HG03097 (cell line): Measurements from ENCODE around the gene BIRC2.
A peak's percentile ranks its signal among the peaks of the same experiment; 100 is the strongest.

ENCODE experiments used
- ATAC-seq: cut with Tn5 transposase; IDR thresholded peaks from one replicate; pipeline ENCODE4 v1.9.1; 2021; ENCODE audit not compliant: unreplicated experiment, low FRiP score

The BIRC2 gene

DNA sequence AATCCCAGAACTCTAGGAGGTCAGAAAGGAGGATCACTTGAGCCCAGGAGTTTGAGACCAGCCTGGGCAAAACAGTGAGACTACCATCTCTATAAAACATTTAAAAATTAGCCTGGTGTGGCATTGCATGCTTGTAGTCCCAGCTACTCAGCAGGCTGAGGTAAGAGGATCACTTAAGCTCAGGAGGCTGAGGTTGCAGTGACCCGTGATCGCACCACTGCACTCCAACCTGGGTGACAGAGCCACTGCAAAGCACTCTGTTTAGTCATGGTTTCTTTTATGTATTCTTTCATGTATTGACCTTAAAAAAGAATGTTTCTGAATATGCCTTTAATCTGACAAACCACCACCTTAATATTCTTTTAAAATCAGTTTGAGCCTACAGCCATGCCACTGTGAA, 52.2 kb downstream of the BIRC2 start:
- no peak for ATAC-seq

DNA sequence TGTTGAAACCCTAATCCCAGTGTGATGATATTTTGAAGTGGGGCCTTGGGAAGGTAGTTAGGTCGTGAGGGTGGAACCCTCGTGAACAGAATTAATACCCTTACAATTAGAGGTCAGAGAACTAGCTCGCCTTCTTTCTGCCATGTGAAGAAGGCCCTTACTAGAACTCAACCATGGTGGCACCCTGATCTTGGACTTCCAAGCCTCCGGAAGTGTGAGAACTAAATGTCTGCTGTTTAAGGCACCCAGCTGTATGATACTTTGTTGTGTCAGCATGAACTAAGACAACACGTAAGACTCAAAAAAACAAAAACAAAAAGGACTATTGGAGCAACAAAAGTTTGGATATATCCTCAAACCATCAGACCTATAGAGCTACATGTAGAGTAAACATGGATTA, 53.6 kb downstream of the BIRC2 start:
- ATAC-seq = no peak

DNA sequence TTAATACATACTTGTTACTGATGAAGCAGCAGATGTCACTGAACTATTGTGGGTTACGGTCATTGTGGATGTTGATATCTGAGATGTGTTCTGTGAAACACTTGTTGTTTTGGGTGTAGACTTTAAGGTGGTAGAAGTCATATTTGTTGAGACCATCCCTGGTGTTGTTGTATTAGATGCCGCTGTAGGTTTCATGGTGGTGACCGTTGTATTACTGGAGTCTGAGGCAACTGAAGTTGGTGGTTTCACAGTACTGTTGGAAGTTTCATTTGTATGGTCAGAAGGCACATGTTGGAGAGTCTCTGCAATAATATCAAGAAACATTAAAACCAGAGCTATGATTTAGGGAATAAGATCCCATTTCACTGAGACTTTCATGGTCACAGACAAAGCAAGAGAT, 54.9 kb downstream of the BIRC2 start:
- no peak for ATAC-seq

DNA sequence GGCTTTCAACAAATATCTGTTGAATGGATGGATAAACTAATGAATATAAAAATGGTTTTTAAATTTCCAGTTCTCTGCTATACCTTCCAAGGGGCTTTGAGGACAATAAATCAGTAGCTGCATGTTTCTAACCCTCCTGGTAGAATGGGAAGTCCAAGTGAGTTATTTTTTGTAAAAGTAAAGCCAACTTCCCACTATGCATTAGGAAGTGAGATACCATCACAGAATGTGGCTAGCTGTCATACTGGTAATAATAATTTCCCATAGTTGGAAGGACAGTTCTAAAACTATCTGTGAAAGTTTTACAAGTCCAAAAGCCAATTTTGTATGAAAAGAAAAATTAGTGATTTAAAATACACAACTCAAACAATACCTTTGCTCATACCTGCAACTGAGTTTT, 55.5 kb downstream of the BIRC2 start:
- no peak for ATAC-seq

DNA sequence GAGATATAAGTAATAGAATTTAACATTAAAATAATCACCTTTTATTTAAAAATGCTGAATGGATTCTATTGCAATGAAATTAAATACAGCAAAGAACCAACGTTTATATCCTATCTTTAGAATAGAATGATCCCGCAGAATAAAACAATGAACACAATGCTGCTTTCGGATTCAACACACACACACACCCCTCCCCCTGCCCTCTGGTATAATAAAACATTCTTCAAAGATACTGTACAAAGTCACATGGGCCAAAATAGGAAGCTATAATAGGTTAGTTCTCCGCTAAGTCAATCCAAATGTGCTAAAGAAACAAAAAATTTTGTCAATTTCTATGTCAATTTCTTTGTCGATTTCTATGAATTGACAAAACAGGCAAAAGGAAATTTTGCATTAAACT, 58.5 kb downstream of the BIRC2 start:
- ATAC-seq = no peak

DNA sequence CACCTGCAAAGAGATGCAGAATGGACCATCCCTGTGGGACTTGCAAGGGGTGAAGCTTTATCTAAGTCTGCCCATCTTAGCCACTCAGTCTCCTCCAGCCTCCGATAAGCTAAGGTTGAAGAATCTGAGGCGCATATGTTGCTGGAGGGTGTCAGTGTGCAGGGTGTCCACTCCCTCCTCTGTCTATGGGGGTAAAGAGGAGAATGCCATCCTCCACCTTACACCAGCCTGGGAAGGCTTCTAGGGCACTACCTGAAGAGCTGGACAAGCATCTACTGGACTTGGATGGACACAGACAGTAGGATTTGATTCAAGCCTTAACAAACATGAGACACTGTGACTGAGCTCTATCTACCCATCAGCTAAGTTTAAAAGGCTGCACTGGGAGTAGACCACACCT, 59.1 kb downstream of the BIRC2 start:
- ATAC-seq = no peak

DNA sequence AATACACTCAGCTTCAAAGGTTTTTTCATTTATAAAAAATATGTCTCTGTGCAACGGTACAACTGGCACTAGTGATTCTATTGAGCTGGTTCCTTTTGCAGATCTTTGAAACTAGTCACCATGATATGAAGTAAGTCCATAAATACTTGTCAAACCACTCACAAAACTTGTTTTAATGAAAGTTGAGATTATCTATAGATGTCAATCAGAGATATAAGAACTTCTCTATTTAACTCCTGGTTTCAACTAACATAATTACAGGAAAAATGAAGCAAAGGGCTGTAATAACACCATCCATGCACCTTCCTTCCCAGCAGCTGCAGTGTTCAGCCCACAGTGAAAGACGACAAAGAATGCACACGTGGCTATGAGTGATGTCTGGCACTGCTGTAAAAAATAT, 60.9 kb downstream of the BIRC2 start:
- ATAC-seq = no peak

DNA sequence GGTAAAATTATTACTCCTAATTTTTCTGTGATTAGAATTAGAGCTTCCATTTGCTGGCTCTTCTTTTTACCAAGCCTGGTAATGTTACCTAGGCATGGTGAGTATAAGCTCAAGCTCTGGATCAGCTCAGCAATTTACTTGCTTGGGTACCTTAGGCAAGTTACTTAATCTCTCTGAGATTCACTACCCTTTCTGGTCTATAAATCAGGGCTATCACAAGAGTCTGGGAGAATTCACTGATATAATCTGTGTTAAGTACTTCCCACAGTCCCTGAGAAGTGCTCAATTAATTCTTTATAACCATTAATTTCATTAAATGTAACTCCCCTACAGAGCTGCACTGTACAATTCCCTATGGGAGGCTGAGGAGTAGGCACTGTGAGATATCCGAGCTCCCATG, 61.3 kb downstream of the BIRC2 start:
- no peak for ATAC-seq

DNA sequence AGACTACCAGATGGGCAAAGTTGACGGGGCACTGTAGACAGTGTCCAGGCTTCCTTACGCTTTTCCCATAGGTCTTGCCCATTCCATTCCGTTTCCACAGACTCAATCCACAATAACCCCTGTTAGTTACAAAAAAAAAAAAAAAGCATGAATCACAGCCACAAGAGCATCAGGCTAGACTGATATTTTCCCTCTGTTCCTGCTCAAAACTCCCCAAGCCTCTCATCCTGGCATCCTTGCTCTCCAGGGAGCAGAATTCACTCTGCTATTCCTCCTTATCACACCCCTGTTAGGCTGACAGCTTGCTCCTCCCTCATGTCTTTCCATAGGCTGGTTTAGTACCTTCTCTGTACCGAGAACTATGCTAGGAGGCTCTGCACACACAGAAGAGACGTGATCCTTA, 63.4 kb downstream of the BIRC2 start:
- ATAC-seq = no peak

DNA sequence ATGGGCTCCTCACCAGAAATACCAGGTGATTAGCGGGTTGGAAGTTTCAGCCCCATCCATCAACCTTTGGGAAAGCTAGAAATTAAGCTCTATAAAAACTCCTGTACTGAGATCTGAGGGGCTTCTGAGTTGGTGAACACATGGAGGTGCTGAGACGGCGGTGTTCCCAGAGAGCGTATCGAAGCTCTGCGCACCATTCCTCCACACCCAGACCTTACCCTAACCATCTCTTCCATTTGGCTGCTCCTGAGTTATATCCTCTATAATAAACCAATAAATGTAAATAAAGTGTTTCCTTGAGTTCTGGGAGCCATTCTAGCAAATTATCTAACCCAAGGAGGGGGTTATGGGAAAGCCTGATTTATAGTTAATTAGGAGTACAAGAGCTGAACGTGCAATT, 64.1 kb downstream of the BIRC2 start:
- no peak for ATAC-seq

DNA sequence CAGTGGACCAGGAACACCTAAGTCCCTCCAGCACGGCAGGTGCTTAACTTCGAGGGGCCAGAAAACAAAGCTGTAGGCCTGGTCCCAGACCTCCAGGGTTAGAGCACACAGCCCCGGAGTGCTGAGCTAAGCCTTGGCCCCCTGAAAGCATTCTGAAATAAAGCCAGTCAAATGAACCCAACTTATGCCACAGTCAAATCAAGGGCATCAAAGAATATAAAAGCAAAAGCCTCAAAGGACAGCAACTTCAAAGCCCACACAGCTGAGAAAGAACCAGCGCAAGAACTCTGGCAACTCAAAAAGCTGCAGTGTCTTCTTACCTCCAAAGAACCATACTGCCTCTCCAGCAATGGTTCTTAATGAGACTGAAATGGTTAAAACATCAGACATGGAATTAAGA, 66.5 kb downstream of the BIRC2 start:
- no peak for ATAC-seq

DNA sequence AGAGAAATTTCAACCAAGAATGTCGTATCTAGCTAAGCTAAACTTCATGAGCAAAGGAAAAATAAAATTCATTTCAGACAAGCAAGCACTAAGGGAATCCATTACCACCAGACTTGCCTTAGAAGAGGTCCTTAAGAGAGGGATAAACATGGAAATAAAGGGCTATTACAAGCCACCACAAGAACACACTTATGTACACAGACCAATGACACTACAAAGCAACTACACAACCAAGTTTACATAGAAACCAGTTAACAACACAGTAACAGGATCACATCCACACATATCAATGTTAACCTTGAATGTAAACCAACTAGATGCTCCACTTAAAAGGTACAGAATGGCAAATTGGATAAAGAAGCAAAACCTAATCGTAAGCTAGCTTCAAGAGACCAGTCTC, 67.5 kb downstream of the BIRC2 start:
- no peak for ATAC-seq

DNA sequence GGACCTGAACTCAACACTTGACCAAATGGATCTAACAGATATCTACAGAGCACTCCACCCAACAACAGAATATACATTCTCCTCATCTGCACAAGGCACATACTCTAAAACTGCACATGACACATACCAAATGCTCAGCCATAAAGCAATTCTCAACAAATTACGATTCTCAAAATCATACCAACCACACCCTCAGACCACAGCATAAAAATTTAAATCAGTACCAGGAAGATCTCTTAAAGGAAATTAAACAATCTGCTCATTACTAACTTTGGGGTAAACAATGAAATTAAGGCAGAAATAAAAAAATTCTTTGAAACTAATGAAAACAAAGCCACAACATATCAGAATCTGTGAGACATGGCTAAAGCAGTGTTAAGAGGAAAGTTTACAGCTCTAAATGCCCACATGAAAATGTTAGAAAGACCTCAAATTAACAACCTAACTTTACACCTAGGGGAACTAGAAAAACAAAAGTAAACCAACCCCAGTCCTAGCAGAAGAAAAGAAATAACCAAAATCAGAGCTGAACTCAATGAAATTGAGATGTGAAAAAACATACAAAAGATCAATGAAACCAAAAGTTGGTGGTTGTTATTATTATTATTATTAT, 68.4 kb downstream of the BIRC2 start:
- no peak for ATAC-seq

DNA sequence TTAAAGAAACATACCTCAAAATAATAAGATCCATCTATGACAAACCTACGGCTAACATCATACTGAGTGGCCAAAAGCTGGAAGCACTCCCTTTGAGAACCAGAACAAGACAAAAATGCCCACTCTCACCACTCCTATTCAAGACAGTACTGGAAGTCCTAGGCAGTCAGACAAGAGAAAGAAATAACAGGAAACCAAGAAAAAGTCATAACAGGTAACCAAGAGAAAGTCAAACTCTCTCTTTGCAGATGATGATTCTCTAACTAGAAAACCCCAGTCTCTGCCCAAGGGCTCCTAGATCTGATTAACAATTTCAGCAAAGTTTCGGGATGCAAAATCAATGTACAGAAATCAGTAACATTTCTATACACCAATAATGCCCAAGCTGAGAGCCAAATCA, 70.0 kb downstream of the BIRC2 start:
- no peak for ATAC-seq

DNA sequence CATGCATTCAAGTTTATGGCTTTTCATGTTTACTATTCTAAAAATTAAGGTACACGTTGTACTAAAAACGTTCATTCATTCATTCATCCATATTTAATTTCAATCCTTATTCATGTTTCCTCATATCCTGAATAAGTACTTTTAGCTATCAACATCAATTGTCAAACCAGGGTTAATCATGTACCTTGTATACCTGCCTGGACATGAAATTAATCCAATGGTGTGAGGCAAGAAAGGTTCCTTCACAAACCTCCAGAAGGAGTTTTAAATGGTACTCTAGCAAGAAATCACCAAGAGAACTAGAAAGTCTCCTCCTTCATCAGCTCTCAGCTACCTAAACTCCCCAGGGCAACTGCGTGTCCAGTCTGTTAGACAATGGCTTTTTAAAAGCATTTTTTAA, 72.2 kb downstream of the BIRC2 start:
- no peak for ATAC-seq

DNA sequence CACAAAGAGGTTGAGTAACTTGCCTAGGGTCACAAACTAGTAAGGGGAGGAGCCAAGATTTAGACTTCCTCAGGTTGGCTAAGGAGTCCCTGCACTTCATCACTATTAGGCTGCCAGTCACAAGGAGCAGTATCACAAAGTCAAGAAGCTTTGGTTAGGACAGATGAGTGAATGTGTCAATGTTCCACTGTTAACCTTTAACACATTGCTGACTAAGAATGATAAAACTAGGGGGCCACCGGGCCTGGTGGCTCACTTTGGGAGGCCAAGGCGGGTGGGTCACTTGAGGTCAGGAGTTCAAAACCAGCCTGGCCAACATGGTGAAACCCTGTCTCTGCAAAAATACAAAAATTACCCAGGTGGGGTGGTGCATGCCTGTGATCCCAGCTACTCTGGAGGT, 73.5 kb downstream of the BIRC2 start:
- peak; percentile 89 for ATAC-seq

DNA sequence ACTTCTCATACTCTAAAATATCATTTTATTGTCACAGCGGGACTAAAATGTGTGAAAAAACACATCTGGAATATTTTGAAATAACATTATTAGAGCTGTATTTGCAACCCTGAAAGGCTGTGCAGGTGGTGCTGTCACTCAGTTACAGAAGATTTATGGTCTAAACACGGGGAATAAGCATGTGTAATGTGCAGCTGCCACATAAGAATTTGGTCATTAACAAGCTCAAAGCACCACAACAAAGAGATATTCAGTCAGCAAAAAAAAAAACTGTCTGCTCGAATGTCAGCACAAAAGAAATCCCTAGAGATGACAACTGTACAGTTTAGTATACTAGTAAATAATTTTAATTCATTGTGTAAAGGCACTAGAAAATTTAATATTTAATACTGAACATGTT, 74.2 kb downstream of the BIRC2 start:
- no peak for ATAC-seq

DNA sequence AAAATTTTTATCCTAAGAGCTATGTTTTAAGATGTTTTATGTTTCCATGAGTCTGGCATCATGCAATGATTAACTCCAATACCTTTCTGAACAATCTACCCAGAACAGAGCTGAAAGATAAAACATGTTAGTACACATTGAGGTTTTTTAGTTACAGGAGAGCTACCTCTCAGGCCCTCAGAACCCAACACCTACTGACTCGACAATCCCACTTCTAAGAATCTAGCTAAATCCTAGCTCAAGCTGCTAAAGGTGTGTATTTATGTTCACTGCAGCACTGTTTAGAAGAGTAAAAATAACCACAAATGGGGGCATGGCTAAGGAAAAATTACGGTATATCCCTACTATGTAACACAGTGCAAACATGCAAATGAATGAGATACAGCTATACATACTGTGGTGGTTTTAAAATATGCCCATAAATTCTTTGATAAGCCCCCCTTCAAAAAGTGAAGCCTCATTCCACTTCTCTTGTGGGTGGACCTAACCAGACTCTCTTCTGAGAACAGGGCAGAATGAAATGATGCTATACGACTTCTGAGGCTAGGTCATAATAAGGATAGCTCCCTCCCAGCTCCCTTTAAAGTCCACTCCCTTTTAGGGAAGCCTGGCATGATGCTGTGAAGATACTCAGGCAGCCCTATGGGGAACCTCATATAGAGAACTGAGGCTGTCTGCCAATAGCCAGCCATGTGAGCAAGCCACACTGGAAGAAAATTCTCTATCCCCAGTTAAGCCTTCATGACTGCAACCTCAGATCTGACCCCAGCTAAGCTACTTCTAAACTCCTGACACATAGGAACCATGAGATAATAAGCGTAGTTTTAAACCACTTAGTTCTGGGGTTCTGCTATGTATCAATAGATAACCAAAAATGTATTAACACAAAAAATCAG, 76.1 kb downstream of the BIRC2 start:
- no peak for ATAC-seq

DNA sequence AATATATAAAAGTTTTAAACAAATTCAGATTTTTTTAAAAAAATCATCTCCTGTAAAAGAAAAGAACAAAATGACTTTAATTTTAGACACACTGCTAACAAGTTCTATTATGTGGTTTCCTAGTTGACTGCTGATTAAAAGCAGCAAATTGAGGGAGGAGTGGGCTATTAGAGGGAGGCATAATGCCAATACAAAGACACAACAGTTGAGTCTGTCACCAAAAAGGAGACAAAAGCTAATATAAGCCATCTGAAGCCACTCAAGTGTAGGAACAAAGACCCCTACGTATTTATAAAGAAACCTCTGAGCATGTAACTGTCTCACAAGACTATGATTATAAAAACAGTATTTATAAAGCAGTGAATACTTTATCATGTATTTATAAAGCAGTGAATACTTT, 76.9 kb downstream of the BIRC2 start:
- ATAC-seq = no peak

DNA sequence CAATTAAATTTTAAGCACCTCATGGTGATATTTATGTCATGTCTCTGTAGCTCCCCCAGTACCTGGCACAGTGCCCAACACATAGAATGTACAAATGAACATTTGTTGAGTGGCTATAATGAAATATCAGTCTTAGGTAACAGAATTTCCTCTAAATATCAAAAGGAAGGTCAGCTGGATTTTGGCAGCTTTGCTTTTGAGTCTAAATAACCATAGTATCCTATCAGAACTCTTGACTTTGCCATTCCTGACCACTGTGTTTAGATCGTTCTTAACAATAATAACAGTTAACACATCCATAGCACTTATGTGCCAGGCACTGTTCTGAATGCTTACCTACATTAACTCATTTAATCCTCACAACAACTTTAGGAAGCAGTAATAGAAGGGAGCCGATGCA, 79.0 kb downstream of the BIRC2 start:
- ATAC-seq = no peak

DNA sequence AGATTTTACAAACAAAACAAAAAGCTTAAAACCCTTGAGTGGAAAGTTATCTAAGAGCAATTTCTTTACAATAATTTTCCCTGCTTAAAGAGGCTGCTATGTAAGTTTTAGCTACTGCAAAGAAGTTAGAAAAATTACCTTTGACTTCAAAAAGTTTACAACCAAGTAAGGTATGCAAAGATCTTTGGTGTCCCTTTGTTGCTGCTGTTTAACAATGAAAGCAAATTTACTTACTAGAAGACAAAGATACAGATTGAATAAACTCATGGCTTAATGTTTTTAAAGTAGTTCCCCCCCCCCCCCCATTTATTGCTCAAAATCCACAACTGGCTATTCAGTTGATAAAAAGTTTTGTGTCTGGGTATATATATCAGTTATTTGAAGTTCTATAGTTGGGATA, 79.6 kb downstream of the BIRC2 start:
- ATAC-seq = no peak

DNA sequence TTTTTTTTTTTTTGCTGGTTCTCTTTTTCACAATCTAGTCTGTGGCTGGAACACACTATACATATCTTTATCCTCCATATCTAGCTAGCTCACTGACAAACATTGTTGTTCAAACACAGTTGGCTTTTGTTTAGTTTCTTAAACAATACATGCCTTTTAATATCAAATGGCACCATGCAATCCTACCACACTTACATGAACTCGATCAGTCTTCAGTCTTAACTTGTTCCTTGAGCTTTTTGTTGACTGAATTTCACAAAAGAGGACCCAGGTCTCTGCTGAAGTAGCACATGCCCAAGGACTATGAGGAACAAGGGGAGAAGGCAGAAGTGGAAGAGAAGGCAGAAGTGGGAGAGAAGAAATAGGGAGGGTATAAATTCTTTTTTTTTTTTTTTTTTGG, 80.1 kb downstream of the BIRC2 start:
- no peak for ATAC-seq
